HG03521 (cell line): ENCODE measurements around the gene GALNT9.
"Not testable (repeated sequence)": the region's sequence is repeated elsewhere in the genome, so short reads cannot be mapped to it uniquely, and the experiment has no call there.

ENCODE experiments used
- ATAC-seq: cut with Tn5 transposase; IDR thresholded peaks from one replicate; pipeline ENCODE4 v1.9.1; 2021; ENCODE audit warnings: mild to moderate bottlenecking, moderate library complexity; ENCODE audit not compliant: unreplicated experiment

GALNT9 gene

DNA sequence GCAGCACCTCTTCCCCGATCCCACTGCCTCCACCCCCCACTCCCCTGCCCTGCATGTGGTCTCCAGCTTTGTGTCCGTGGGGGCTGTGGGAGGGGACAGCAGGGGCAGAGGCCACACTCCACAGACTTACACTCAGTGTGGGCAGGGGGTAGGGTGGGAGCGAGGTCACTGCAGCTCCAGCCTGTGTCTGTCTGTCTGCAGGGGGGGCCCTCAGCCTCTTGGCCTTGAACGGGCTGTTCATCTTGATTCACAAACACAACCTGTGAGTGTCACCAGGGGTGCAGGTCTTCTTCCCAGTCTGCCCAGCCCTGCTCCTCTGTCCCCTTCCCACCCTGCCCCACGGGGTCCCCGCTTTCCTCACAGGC, 178.6 kb downstream of the GALNT9 start:
- no peak for ATAC-seq

DNA sequence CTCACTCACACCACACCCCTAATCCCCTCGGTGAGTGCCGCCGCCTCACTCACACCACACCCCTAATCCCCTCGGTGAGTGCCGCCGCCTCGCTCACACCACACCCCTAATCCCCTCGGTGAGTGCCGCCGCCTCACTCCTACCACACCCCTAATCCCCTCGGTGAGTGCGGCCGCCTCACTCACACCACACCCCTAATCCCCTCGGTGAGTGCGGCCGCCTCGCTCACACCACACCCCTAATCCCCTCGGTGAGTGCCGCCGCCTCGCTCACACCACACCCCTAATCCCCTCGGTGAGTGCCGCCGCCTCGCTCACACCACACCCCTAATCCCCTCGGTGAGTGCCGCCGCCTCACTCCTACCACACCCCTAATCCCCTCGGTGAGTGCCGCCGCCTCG, 179.9 kb downstream of the GALNT9 start:
- ATAC-seq, result not testable (repeated sequence)

DNA sequence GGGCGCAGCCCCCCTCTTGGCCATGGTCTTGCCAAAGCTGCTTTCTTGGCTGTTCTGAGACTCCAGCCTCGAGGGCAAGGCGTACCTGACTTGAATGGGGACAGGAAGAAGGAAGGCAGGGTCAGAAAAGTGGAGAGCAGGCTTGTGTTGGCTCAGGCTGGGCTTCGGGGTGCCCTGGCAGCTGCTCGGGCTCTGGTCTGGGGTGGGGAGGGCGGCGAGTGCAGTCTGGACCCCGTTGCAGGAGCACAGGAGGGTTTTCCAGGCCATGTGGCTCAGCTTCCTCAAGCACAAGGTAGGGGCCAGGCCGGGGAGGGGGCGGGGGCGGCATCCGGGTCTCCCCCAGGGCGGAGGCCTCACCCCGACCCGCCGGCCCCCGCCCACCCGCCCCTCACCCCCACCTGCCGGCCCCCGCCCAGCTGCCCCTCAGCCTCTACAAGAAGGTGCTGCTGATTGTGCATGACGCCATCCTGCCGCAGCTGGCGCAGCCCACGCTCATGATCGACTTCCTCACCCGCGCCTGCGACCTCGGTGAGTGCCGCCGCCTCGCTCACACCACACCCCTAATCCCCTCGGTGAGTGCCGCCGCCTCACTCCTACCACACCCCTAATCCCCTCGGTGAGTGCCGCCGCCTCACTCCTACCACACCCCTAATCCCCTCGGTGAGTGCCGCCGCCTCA, 180.9 kb downstream of the GALNT9 start:
- ATAC-seq, result no peak

DNA sequence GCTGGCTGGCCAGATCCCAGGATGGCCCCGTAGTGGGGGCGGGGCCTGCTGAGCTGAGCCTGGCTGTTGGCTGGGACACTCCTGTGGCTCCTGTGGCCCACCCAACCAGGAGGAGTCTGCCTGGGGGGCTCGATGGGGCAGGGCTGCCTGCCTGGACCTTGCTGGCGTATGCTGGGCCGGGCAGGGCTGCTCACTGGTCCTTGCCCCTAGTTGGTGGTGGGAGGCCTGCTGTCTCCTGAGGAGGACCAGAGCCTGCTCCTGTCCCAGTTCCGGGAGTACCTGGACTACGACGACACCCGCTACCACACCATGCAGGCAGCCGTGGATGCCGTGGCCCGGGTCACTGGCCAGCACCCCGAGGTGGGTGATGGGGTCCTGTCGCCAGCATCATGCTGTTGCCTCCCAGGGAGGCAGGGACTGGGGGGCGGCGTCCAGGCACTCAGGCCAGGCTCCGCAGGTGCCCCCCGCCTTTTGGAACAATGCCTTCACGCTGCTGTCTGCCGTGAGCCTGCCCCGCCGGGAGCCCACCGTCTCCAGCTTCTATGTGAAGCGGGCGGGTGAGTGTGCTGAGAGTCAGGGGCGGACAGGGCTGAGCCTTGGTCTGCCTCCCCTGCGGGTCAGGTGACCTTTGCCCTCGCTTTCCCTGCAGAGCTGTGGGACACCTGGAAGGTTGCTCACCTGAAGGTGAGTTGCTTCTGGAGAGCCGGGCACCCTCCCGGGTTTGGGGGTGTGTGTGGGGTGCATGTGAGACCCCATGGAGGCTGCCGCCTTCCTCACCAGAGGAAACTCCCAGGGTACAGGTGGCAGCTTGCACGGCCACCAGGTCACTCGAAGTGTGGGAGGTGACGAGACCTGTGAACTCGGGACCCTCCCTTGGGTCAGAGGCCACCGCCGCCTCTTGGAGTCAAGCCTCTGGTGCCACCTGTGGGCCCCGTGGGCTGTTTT, 181.7 kb downstream of the GALNT9 start:
- ATAC-seq, result no peak

DNA sequence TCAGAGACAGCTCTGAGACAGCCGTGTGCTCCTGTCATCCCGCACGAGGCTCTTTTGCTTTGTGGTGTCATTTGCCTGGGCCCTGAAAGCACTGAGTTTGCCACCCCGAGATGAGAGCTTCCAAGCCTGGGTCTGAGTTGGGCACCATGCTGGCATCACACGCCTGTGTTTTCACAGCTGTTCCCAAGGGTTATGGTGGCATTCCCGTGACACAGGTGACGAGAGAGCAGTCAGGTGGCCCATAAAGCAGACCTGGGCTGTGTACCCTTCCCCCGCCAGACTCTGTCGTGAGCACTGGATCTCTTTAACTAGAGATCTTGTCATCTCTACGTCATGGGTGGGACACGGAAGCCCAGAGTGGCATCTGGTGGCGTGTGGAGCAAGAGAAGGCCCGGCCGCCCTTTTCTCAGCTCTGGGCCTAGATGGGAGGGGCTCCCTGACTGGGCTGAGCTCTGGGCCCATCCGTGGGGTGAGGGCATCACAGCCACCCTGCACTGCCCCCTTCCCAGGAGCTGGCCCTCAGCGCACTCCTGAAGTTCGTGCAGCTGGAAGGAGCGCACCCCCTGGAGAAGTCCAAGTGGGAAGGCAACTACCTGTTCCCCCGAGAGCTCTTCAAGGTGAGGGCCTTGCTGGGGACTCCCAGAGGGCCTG, 182.5 kb downstream of the GALNT9 start:
- ATAC-seq, result no peak
